ENCODE measurements around the gene OR2D2. TPM values are rescaled to one million over a fixed set of nuclear protein-coding genes. Genes with fewer than 3 reads are reported as not detected.
"Not testable (repeated sequence)": the region's sequence is repeated elsewhere in the genome, so short reads cannot be mapped to it uniquely, and the experiment has no call there.

The OR2D2 gene
- 0.40 TPM in 1 of 2 replicates, not detected in the other for total RNA-seq

- no peak for DNase-seq (ENCODE audit: low read depth)
Measured at GRCh38 chr11:6892400-6892799, at the start of gene OR2D2. OR2D2 (minus strand) TSS chr11:6892500; CDS start chr11:6892500, 0 bp downstream.

GRCh38 chr11:6941970-6942369, 49.7 kb upstream of the OR2D2 start:
- no peak for DNase-seq (ENCODE audit: low read depth)

- no peak for DNase-seq (ENCODE audit: low read depth)
Measured at GRCh38 chr11:6932145-6932544, 39.8 kb upstream of the OR2D2 start.

GRCh38 chr11:6931146-6931713, 38.9 kb upstream of the OR2D2 start:
- no peak for DNase-seq (ENCODE audit: low read depth)

- DNase-seq (ENCODE audit: low read depth), result no peak
Measured at GRCh38 chr11:6928916-6929315, 36.6 kb upstream of the OR2D2 start.

- DNase-seq (ENCODE audit: low read depth), result no peak
Measured at GRCh38 chr11:6927030-6927617, 34.8 kb upstream of the OR2D2 start.

GRCh38 chr11:6926208-6927029, 34.1 kb upstream of the OR2D2 start, which contains the start of gene ZNF215:
ZNF215 (plus strand) TSS chr11:6926426; CDS start chr11:6932273, 5,847 bp downstream.
- peak; percentile 72 for DNase-seq (ENCODE audit: low read depth)

- DNase-seq (ENCODE audit: low read depth), result peak; percentile 11
Measured at GRCh38 chr11:6925636-6926207, 33.4 kb upstream of the OR2D2 start.

- no peak for DNase-seq (ENCODE audit: low read depth)
Measured at GRCh38 chr11:6925007-6925577, 32.8 kb upstream of the OR2D2 start.

- DNase-seq (ENCODE audit: low read depth), result no peak
Measured at GRCh38 chr11:6920702-6921101, 28.4 kb upstream of the OR2D2 start, which contains the start of gene OR2D3. OR2D3 (plus strand) TSS chr11:6921002; CDS start chr11:6921002, 0 bp downstream.

GRCh38 chr11:6919698-6920097, 27.4 kb upstream of the OR2D2 start:
- DNase-seq (ENCODE audit: low read depth), result no peak

GRCh38 chr11:6911948-6912347, 19.6 kb upstream of the OR2D2 start:
- DNase-seq (ENCODE audit: low read depth), result no peak

- no peak for DNase-seq (ENCODE audit: low read depth)
Measured at GRCh38 chr11:6911378-6911777, 19.1 kb upstream of the OR2D2 start.

- not testable (repeated sequence) for DNase-seq (ENCODE audit: low read depth)
Measured at GRCh38 chr11:6904804-6905203, 12.5 kb upstream of the OR2D2 start.

GRCh38 chr11:6900327-6900999, 8.2 kb upstream of the OR2D2 start:
- no peak for DNase-seq (ENCODE audit: low read depth)

- DNase-seq (ENCODE audit: low read depth), result no peak
Measured at GRCh38 chr11:6898911-6899310, 6.6 kb upstream of the OR2D2 start.

- no peak for DNase-seq (ENCODE audit: low read depth)
Measured at GRCh38 chr11:6895010-6895409, 2.7 kb upstream of the OR2D2 start.

GRCh38 chr11:6894097-6894496, 1.8 kb upstream of the OR2D2 start:
- no peak for DNase-seq (ENCODE audit: low read depth)

GRCh38 chr11:6889835-6890234, 2.5 kb downstream of the OR2D2 start:
- no peak for DNase-seq (ENCODE audit: low read depth)

GRCh38 chr11:6888830-6889229, 3.5 kb downstream of the OR2D2 start:
- no peak for DNase-seq (ENCODE audit: low read depth)

GRCh38 chr11:6887711-6888110, 4.6 kb downstream of the OR2D2 start:
- not testable (repeated sequence) for DNase-seq (ENCODE audit: low read depth)
